ENCODE results near the gene NDUFB8.
"Not testable (repeated sequence)": the region's sequence is repeated elsewhere in the genome, so short reads cannot be mapped to it uniquely, and the experiment has no call there.

The NDUFB8 gene

DNA sequence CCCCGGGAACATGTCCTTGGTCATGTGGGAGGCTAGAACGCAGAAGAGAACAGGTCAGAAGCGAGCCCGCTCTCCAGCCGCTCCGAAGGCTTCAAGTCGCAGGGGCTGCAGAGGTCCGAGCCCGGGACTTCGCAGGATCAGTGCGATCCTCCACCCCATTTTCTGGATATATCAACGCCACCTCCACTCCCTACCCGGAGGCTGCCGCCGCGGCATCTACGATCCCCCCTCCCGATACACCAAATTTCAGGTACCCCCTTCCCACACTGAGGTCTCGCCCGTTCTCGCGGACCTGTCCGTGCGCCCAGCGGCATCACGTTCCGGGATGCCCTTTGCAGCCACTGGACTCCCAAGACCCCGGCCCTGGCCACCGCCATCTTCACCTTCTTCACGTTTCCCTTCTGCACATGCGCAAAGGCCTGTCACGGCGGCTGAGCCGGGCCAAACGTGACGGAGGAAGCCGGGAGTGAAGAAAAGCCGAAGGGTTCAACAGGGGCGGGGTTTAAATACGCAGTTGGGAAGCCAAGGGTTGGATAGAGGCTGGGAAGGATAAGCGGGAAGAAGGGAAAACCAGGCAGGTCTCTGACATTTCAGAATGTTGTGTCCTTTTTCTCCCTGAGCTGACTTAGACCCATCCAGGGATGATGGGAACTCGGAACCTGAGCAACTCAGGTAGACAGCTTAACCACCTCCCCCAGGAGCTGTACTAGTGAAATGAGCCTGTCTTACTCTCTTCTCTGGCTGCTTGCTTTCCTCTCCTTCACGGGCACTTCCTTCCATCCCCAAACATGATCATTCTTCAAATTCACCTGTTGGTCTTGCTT lies at the start of gene NDUFB8:
Gene NDUFB8, minus strand, starts transcription at position 397 of the 824 bp plus-strand sequence. Its CDS starts 20 bp downstream, at position 377.
- peak; percentile 79 for DNase-seq (ENCODE audit: low read depth)
- TF ChIP-seq, protein P1, sequence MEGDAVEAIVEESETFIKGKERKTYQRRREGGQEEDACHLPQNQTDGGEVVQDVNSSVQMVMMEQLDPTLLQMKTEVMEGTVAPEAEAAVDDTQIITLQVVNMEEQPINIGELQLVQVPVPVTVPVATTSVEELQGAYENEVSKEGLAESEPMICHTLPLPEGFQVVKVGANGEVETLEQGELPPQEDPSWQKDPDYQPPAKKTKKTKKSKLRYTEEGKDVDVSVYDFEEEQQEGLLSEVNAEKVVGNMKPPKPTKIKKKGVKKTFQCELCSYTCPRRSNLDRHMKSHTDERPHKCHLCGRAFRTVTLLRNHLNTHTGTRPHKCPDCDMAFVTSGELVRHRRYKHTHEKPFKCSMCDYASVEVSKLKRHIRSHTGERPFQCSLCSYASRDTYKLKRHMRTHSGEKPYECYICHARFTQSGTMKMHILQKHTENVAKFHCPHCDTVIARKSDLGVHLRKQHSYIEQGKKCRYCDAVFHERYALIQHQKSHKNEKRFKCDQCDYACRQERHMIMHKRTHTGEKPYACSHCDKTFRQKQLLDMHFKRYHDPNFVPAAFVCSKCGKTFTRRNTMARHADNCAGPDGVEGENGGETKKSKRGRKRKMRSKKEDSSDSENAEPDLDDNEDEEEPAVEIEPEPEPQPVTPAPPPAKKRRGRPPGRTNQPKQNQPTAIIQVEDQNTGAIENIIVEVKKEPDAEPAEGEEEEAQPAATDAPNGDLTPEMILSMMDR (IDR thresholded peaks at IDR 0.05; ENCODE audit: insufficient read depth, low read depth, low read length, missing control alignments) = no peak
- peak within 1 kb of the TSS; percentile 89 for H3K4me3 ChIP-seq (ENCODE audit: low read length)

DNA sequence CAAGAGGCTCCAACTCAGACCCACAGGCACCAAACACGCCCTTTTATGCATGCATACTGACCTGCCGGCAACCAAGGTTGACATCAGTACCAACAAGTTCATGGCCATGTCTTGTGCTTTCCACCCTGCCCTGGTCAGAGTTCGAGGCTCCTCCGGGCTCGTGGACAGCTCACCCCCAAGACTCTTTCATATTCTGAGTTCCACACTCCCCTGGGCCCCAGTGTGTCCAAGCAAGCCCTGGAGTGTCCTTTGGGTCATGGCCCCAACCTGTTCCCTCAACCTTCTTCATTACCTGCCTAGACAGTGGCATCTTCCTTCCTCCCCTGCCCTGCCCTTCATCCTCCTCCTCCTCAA lies 46.6 kb upstream of the NDUFB8 start:
- DNase-seq (ENCODE audit: low read depth) = no peak
- TF ChIP-seq, protein P1 (IDR thresholded peaks at IDR 0.05; ENCODE audit: insufficient read depth, low read depth, low read length, missing control alignments) = no peak
- H3K4me3 ChIP-seq (ENCODE audit: low read length) = no peak overlapping the region

DNA sequence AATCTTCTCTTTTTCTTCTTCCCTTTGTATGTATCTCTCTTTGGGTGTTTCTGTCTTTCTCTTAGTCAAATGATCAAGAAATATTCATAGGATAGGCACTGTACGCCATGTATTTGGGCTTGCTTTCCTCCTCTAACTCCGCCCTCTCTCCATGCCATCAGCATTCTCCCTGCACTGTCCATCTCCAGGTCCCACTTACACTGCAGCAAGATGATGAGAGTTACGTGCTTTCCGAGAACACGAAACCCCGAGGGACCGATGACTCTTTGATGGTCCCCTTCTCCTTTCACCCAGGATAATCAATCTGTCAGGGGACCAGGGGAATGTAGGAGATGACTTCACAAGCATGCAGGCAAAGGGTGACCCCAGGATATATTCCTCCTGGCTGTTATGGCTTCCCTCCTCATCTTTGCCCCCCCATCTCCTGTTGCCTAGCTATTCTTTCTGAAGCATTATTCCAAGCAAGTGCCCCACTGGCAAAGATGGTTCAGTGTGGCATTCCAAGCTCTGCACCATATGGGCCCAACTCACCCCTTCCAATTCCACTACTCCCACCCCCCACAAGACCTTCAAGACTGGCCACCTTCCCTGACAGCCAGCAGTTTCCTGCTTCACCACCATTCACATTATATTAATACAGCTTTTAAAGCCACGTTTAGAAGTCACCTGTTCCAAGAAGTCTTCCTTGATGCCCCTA lies 46.1 kb upstream of the NDUFB8 start:
- TF ChIP-seq, protein P1 (IDR thresholded peaks at IDR 0.05; ENCODE audit: insufficient read depth, low read depth, low read length, missing control alignments) = no peak
- DNase-seq (ENCODE audit: low read depth) = no peak
- no peak overlapping the region for H3K4me3 ChIP-seq (ENCODE audit: low read length)

DNA sequence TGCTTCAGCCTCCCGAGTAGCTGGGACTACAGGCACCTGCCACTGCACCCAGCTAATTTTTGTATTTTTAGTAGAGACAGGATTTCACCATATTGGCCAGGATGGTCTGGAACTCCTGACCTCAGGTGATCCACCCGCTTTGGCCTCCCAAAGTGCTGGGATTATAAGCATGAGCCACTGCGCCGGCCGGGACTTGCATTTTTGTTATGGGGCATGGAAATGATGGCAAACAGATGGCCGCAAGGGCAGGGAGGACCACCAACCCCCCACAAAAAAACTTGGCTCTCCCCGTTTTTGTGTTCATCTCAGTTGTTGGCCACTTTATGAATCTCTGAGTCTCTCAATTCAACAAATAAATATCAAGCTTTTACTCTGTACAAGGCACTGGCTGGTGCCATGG lies 45.5 kb upstream of the NDUFB8 start:
- DNase-seq (ENCODE audit: low read depth); H3K4me3 ChIP-seq (ENCODE audit: low read length): not testable (repeated sequence)

DNA sequence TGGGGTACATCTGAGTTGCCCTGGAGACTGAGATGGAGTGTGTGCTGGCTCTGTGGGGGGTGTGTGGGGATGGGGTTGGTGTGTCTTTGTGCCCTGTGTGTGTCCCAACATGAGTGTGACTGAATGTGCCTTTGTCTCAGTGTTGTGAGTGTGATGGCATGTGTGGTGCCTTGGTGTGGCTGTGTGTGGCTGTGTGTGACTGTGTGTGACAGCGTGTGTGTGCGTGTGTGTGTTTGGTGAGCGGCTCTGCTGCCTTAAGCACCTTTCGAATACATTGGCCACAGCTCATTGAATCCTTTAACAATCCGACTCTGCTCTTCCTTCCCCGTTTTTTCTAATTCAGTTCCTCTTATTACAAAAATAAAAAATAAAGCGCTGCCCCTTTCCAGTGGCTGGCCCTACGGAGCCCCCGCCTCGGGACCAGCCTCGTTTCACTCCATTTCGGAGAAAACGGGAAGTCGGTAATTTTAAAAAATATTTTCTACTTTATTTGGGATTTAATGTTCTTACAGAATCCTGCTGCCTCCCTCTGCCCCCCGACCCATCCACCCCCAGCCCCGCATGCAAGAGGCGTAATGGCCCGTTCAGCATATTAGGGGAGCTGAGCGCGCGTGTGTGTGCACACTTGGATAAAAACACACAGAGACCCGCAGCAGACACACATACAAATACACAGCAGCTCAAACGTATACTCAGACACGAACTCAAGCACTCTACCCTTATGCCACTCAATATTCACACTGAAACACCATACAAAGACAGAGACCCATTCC lies 41.6 kb upstream of the NDUFB8 start:
- TF ChIP-seq, protein P1 (IDR thresholded peaks at IDR 0.05; ENCODE audit: insufficient read depth, low read depth, low read length, missing control alignments) = no peak
- no peak for DNase-seq (ENCODE audit: low read depth)
- no peak overlapping the region for H3K4me3 ChIP-seq (ENCODE audit: low read length)

DNA sequence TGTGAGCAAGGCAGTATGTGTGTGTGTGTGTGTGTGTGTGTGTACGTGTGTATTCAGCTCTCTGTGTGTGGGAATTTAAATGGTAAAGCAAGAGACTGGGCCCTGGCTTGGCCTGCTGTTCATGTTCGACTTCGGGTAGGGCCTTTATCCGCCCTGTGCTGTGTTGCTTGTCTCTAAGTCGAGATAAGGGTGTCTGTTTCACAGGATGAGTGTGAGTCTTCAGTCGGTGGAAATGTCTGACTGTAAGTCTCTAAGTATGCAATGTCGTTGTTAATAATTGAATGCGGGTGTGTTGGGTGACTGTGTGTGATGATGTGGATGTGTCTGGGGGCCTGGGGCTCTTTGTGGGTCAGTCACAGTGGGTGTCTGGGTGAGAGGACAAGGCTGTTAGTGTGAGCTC lies 40.8 kb upstream of the NDUFB8 start:
- no peak overlapping the region for H3K4me3 ChIP-seq (ENCODE audit: low read length)
- TF ChIP-seq, protein P1 (IDR thresholded peaks at IDR 0.05; ENCODE audit: insufficient read depth, low read depth, low read length, missing control alignments) = no peak
- DNase-seq (ENCODE audit: low read depth) = no peak

Measured in epithelial cell of esophagus (primary cell).